ENCODE measurements around the gene GAMT.
A peak's percentile ranks its signal among the peaks of the same experiment; 100 is the strongest.

GAMT gene

GRCh38 chr19:1383312-1384084 is 17.8 kb downstream of the GAMT start, which contains the start of gene NDUFS7:
TSS of gene NDUFS7 (plus strand) at chr19:1383907. CDS start at chr19:1383927, 20 bp downstream.
- peak within 1 kb of the TSS; percentile 89 for H3K4me3 ChIP-seq (ENCODE audit: low read depth, low read length)
- peak; percentile 83 for DNase-seq (ENCODE audit: low read depth)
- no peak for TF ChIP-seq CTCF (IDR thresholded peaks at IDR 0.05; ENCODE audit: low read depth, low read length, missing control alignments)
- in situ Hi-C loops (cut with HindIII; ENCODE audit: low sequenced_read_pairs), result no loop called here

DNA sequence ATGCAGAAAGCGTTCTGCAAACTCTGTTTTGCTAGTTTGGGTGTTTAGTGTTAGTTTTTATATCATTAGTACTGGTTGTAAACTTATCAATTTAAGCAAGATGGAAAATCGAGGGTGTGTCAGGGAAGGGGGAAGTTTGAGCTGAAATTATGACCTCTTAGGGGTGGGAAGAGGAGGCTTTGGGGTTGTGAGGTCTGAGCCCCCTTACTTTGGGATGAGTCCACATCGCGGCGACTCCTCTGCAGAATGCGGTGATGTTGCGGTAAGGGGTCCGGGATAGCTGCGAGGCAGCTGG is 18.4 kb downstream of the GAMT start:
- in situ Hi-C loops (cut with HindIII; ENCODE audit: low sequenced_read_pairs), result no loop called here
- DNase-seq (ENCODE audit: low read depth), result no peak
- H3K4me3 ChIP-seq (ENCODE audit: low read depth, low read length), result no peak overlapping the region
- TF ChIP-seq CTCF (IDR thresholded peaks at IDR 0.05; ENCODE audit: low read depth, low read length, missing control alignments), result no peak

- TF ChIP-seq CTCF (IDR thresholded peaks at IDR 0.05; ENCODE audit: low read depth, low read length, missing control alignments), result no peak
- no peak for DNase-seq (ENCODE audit: low read depth)
- in situ Hi-C loops (cut with HindIII; ENCODE audit: low sequenced_read_pairs), result no loop called here
- H3K4me3 ChIP-seq (ENCODE audit: low read depth, low read length), result no peak overlapping the region
Measured at GRCh38 chr19:1382250-1382649, 19.1 kb downstream of the GAMT start.

GRCh38 chr19:1379961-1380489 is 21.3 kb downstream of the GAMT start:
- no peak for TF ChIP-seq CTCF (IDR thresholded peaks at IDR 0.05; ENCODE audit: low read depth, low read length, missing control alignments)
- no peak overlapping the region for H3K4me3 ChIP-seq (ENCODE audit: low read depth, low read length)
- in situ Hi-C loops (cut with HindIII; ENCODE audit: low sequenced_read_pairs), result no loop called here
- DNase-seq (ENCODE audit: low read depth), result no peak

DNA sequence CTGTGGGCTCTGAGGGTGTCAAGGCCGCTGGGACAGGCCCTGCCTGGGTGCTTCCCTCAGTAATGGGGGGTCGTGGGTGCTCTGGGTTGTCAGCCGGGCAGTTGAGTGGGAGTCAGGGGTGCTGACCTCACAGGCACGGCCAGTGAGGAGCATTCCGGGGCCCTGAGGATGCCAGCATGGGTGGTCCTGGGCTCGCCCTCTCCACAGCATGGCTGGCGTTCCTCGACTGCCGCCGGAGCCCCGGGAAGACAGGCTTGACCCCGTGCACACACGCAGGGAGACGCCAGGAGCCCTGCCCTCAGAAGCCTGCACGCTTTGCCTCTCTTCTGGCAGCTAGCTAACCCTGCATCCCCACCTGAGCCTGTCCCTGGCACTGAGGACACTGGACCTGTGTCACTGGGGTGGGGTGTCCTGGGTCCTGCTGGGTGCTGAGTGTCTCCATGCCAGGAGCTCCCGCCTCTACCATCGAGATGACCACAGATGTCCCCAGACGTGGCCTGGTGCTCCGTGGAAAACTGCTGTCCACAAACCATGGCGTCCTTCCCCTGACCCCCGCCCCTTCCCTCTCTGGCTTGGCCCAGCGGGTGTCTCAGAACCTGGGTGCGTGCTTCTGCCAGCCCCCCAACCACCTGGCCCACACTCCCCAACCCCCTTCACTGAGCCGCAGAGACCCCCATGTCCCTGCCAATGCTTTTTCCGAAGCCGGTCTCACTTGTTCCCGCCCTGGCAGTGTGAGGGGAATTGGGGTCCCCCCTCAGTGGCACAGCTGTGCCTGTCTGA is 22.0 kb downstream of the GAMT start:
- no peak for DNase-seq (ENCODE audit: low read depth)
- H3K4me3 ChIP-seq (ENCODE audit: low read depth, low read length), result no peak overlapping the region
- in situ Hi-C loops (cut with HindIII; ENCODE audit: low sequenced_read_pairs), result no loop called here
- no peak for TF ChIP-seq CTCF (IDR thresholded peaks at IDR 0.05; ENCODE audit: low read depth, low read length, missing control alignments)

DNA sequence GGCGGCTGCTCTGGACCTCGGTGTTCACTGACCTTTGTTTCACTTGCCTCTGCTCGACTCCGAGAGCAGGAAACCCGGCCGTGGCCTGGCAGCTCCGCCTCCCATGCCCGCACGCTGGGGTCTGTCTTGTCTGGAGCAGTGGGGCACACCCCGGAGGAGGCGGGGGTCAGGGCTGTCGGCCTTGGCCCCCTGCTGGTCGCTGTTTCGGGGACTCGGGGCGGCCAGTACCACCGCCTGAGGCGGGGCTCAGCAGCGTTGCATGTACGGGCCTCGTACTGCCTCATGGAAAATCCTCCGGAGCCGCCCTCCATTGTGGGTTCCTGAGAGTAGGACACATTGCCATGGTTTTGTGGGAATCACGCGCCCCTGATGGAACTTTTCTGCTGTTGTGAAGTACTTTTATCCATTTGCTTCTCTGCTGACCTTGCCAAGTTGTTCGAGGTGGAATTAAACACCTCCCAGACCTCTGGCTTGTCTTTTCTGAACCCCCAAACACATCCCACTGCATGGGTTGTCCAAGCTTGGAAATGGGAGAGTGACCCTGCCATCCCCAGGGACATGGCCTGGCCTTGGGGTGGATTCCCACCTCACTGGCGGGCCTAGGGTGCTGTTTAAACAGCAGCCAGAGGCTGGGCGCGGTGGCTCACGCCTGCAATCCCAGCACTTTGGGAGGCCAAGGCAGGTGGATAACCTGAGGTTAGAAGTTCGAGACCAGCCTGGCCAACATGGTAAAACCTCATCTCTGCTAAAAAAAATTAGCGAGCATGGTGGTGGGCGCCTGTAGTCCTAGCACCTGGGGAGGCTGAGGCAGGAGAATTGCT is 23.2 kb downstream of the GAMT start:
- TF ChIP-seq CTCF (IDR thresholded peaks at IDR 0.05; ENCODE audit: low read depth, low read length, missing control alignments), result no peak
- H3K4me3 ChIP-seq (ENCODE audit: low read depth, low read length), result no peak overlapping the region
- in situ Hi-C loops (cut with HindIII; ENCODE audit: low sequenced_read_pairs), result no loop called here
- no peak for DNase-seq (ENCODE audit: low read depth)

Measured in astrocyte of the cerebellum (primary cell).